RWPE1 (cell line): ENCODE data around the gene CYP26A1.

ENCODE experiments used
- CTCF ChIA-PET: fragments of 350-600 bp; sonication (Branson Sonifier 250); formaldehyde crosslinking; extraction: SDS; loops from one replicate; lab custom pipeline; 2021; lab: Yijun Ruan, JAX
- POLR2A ChIA-PET: fragments of 400-600 bp; formaldehyde crosslinking; extraction: SDS; loops from one replicate; lab custom pipeline; 2020; ENCODE audit warnings: antibody characterized with exemption; ENCODE audit not compliant: low non-redundant PET; lab: Yijun Ruan, JAX
- DNase-seq: peaks from one replicate; pipeline ENCODE4 v3.0.0; 2012; ENCODE audit warnings: low spot score
- H3K27ac ChIP-seq: fragments of 450-650 bp; 2 replicates; pipeline ENCODE4 v1.5.1; 2017
- CTCF ChIP-seq: fragments of 450-650 bp; conservative IDR thresholded peaks from 2 replicates; pipeline ENCODE4 v1.5.1; 2017; ENCODE audit warnings: low read depth, mild to moderate bottlenecking

Gene CYP26A1

DNA sequence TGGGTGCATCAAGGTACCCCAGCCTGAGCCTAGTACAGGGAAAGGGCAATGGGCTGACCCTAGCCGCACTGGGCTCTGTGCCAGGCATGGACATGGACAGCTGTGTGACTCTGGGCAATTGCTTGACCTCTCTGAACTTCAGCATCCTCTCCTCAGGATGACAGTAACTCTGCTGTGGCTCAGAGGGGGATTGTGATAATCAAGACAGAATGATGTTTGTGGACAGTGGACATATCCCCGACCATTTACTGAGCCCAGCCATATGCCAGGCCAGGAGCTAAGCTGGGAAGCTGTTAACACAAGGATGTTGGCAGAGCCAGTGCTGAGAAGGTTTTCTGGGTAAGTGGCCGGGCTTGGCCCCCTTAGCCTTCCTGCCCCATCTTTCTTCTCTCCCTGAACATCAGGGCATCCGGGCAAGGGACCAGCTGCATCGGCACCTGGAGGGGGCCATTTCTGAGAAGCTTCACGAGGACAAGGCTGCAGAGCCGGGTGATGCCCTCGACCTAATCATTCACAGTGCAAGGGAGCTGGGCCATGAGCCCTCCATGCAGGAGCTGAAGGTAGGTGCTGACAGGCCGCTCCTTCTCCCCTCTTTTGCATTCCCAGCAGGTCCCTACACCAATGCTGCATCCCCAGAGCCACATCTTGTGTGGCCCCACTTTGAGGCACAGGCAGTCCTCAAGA lies 9.6 kb upstream of the CYP26A1 start:
- DNase-seq: no peak
- POLR2A ChIA-PET: no interaction called here
- no peak for TF ChIP-seq CTCF
- CTCF ChIA-PET: interaction anchor here (0.6 to 1.3 kb wide), 5 partner anchors 8 to 28 kb away, joined by 3 to 4 read pairs (median 3); no protein-coding TSS in a partner anchor
- no peak overlapping the region for H3K27ac ChIP-seq

DNA sequence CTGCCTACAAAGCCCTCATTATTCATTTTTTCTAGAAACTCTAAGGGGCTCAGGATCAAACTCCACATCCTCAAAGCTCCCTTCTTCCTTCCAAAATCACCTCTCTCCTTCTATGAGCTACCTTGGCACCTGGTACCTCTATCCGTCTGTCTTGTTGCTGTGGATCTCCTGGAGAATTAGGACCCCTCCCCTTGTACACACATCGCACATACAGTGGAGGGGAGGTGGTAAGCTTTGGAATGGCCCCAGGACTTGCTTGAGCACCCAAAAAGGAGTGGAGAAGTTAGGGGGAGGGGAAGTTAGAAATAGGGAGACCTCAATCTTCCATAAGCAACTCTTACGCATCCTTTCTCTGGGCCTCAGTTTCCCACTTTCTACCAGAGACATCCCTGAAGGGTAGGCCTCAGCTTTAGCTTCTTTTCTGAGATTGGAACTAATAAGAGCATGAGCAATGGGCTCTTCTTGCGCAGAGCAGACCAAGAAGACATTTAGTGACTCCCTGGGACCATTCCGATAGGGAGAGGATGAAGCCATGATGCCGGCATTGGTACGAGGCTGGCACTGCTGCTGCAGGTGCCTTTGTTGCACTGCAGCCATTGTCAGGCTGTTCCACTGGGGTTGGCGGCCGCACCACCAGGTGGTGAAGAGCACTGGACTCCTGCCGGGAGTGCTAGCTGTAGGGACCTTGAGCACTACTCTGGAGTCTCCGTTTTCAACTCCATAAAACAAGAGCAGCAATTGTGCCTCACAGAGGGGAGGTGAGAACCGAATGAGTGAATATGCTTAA lies 8.6 kb upstream of the CYP26A1 start:
- POLR2A ChIA-PET: no interaction called here
- DNase-seq: no peak
- CTCF ChIA-PET: interaction anchor here (0.5 to 1.3 kb wide), 6 partner anchors 9 to 447 kb away, joined by 3 to 4 read pairs (median 4); no protein-coding TSS in a partner anchor
- TF ChIP-seq CTCF: no peak
- H3K27ac ChIP-seq: no peak overlapping the region

DNA sequence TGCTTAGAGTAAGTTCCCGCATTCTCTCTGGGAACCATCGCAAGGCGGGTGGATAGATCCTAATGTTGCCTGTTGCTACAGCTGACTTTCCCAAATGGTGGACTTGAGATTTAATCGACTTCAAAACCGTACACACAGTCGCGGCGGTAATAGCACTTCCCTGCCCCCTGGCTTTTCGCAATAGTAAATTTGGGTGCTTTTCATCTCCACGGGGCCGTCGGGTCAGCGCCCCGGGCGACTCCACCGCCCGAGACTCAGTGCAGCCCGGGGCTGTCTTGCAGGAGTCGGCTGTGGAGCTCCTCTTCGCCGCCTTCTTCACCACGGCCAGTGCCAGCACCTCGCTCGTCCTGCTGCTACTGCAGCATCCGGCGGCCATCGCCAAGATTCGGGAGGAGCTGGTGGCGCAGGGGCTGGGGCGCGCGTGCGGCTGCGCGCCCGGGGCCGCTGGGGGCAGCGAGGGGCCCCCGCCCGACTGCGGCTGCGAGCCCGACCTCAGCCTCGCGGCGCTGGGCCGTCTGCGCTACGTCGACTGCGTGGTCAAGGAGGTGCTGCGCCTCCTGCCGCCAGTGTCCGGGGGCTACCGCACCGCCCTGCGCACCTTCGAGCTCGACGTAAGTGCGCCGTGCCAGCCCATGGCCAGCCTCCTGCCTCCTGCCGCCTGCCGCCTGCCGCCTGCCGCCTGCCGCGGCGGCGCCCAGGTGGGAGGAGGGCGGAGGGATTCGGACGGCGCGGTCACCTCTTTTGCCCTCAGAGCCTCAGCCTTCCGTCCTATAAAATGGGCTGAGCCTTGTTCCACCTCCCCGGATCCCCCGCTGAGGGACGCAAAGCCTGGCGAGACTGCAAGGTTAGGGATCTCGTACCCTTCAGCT lies 7.8 kb upstream of the CYP26A1 start:
- no peak overlapping the region for H3K27ac ChIP-seq
- no peak for DNase-seq
- CTCF ChIA-PET: interaction anchor here (0.5 to 1.3 kb wide), 7 partner anchors 10 to 284 kb away, joined by 3 to 5 read pairs (median 3); no protein-coding TSS in a partner anchor
- TF ChIP-seq CTCF: no peak
- POLR2A ChIA-PET: no interaction called here

- ChIA-PET POLR2A (no interaction called here), CTCF (interaction anchor here (0.6 to 0.7 kb wide), 2 partner anchors 10 to 53 kb away, joined by 3 read pairs; no protein-coding TSS in a partner anchor)
- DNase-seq: no peak
- no peak for TF ChIP-seq CTCF
- H3K27ac ChIP-seq: no peak overlapping the region
Observed at GRCh38 chr10:93066544-93066913, 7.2 kb upstream of the CYP26A1 start.

DNA sequence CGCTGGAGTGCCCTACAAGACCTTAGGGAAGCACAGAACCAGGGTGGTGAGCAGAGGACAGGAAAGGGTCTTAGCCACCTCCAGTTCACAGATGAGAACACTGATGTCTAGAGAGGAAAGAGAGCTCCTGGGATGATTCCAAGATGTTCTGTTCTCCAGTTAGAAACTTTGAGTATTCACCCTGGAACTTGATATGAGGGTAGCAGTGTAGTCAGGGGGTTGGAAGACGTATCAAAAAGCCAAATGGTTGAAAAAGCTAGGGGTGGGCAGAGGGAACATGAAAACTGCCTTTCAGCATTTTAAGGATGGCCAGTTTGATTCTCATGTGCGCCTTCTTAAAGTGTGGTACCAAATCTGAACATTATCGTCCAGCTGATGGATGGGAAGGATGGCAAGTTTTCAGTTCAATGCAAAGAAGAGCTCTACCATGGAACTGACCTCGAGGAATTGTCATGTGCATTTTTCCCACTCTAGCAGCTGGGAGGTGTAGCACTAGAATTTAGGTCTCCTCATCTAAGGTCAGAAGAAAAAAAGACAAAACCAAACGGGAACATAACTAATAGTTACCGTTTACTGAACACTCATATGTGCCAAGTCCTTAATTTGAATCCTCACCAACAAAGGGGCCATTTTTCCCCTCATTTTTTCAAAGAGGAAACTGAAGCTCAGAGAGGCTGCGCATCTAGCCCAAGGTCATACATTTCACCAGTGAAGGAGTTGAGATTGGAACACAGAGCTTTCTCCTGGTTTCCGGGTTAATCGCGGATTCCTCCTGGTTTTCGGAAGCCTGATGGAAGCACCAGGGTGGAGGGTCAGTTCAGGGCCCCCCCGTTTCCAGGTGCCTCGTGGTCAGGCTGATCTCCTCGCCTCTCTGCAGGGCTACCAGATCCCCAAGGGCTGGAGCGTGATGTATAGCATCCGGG lies 6.0 kb upstream of the CYP26A1 start:
- no peak for TF ChIP-seq CTCF
- POLR2A ChIA-PET: interaction anchor here (0.6 kb wide), 1 partner anchor 176 kb away, joined by 3 read pairs; no protein-coding TSS in a partner anchor
- CTCF ChIA-PET: interaction anchor here (0.6 to 1.4 kb wide), 7 partner anchors 28 to 285 kb away, joined by 3 to 5 read pairs (median 3); no protein-coding TSS in a partner anchor
- H3K27ac ChIP-seq: no peak overlapping the region
- no peak for DNase-seq
